ENCODE measurements around the gene COX8C. TPM values are rescaled to one million over a fixed set of nuclear protein-coding genes. Genes with fewer than 3 reads are reported as not detected.

Gene COX8C
- total RNA-seq, 1 experiment from 2014 or later, result not detected

DNA sequence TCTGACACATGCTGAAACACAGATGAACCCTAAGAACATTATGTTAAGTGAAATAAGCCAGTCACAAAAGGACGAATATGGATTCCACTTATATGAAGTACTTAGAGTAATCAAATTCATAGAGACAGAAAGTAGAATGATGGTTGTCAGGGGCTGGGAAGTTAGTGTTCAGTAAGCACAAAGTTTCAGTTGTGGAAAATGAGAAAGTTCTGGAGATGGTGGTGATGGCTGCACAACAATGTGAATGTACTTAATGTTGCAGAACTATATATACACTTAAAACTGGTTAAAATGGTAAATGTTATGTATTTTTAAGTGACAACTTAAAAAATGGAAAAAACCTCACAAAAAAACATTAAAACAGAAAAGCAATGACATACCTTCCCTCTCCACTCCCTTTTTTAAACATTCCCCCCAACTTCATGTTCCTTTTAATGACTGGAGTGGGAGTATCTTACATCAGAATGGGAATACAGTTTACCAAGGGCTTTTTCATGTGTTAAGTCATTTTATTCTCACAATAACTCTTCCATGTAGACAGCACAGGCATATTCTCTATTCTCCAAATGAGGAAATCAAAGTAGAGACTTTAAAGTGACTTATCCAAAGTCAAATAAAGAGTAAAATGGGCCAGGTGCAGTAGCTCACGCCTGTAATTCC lies 38.2 kb upstream of the COX8C start:
- ATAC-seq (no peak), DNase-seq (ENCODE audit: low read depth, low spot score) (no peak)
- in situ Hi-C loops (cut with HindIII; ENCODE audit: low pct_unique_long_range_greater_than_20kb, low sequenced_read_pairs) (no loop called here), intact Hi-C loops (cut with micrococcal nuclease; ENCODE audit: unreplicated experiment) (no loop called here)
- Histone ChIP-seq H3K4me1 (ENCODE audit: control insufficient read depth, insufficient read depth, low read length) (no peaks in the 10 kb centered on the region), H3K36me3 (ENCODE audit: control insufficient read depth, insufficient read depth, low read length) (no peaks in the 10 kb centered on the region), H3K9me3 (ENCODE audit: control insufficient read depth, insufficient read depth, low read depth, low read length) (no peaks in the 10 kb centered on the region), H3K27ac (ENCODE audit: low read length) (no peak overlapping the region), H3K4me3 (ENCODE audit: low read depth in 2 of 2, low read length in 2 of 2) (no peak overlapping the region), H3K27me3 (ENCODE audit: control insufficient read depth, insufficient read depth, low read length) (no peaks in the 10 kb centered on the region)
- TF ChIP-seq, protein P1, sequence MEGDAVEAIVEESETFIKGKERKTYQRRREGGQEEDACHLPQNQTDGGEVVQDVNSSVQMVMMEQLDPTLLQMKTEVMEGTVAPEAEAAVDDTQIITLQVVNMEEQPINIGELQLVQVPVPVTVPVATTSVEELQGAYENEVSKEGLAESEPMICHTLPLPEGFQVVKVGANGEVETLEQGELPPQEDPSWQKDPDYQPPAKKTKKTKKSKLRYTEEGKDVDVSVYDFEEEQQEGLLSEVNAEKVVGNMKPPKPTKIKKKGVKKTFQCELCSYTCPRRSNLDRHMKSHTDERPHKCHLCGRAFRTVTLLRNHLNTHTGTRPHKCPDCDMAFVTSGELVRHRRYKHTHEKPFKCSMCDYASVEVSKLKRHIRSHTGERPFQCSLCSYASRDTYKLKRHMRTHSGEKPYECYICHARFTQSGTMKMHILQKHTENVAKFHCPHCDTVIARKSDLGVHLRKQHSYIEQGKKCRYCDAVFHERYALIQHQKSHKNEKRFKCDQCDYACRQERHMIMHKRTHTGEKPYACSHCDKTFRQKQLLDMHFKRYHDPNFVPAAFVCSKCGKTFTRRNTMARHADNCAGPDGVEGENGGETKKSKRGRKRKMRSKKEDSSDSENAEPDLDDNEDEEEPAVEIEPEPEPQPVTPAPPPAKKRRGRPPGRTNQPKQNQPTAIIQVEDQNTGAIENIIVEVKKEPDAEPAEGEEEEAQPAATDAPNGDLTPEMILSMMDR (IDR thresholded peaks at IDR 0.05), result no peak
- no peak for TF ChIP-seq SIN3A (IDR thresholded peaks at IDR 0.05; ENCODE audit: borderline replicate concordance, insufficient read depth, low read depth, low read length)
- POLR2A ChIA-PET, result interaction anchor here (0.6 kb wide), 1 partner anchor 13 kb away, joined by 3 read pairs; no protein-coding TSS in a partner anchor
- CTCF ChIA-PET, result no interaction called here
- no TSS peak for BruUV-seq (replicated peaks)

DNA sequence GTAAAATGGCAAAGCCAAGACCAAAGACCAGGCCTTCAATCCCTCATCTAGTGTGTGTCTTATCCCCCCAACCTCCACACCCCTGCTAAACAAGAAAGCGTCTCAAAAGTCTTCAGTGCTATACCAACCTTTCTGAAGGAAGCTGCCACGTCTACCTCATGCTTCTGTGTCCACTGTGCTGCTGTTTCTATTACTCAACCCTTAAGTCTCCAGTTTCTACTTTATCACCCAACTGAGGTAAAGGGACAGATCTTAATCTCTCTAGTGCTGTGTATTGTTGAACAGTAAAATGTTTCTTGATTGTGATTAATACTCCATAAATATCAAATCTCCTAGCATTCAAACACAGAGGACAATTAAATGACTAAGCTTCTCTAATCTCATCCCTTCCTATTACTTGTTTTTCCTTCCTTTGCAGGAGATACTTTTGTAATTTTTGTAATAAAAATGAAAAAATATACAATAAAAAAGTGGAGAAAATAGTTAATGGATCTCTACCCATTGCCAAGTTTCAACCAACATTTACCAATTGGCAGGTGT lies 37.5 kb upstream of the COX8C start:
- TF ChIP-seq, protein P1 (IDR thresholded peaks at IDR 0.05), result no peak
- TF ChIP-seq POLR2AphosphoS5 (IDR thresholded peaks at IDR 0.05; ENCODE audit: low read depth, low read length) (no peak), SIN3A (IDR thresholded peaks at IDR 0.05; ENCODE audit: borderline replicate concordance, insufficient read depth, low read depth, low read length) (no peak), TCF7L2 (IDR thresholded peaks at IDR 0.05; ENCODE audit: low read depth, low read length) (no peak)
- TF ChIP-seq, protein P2, sequence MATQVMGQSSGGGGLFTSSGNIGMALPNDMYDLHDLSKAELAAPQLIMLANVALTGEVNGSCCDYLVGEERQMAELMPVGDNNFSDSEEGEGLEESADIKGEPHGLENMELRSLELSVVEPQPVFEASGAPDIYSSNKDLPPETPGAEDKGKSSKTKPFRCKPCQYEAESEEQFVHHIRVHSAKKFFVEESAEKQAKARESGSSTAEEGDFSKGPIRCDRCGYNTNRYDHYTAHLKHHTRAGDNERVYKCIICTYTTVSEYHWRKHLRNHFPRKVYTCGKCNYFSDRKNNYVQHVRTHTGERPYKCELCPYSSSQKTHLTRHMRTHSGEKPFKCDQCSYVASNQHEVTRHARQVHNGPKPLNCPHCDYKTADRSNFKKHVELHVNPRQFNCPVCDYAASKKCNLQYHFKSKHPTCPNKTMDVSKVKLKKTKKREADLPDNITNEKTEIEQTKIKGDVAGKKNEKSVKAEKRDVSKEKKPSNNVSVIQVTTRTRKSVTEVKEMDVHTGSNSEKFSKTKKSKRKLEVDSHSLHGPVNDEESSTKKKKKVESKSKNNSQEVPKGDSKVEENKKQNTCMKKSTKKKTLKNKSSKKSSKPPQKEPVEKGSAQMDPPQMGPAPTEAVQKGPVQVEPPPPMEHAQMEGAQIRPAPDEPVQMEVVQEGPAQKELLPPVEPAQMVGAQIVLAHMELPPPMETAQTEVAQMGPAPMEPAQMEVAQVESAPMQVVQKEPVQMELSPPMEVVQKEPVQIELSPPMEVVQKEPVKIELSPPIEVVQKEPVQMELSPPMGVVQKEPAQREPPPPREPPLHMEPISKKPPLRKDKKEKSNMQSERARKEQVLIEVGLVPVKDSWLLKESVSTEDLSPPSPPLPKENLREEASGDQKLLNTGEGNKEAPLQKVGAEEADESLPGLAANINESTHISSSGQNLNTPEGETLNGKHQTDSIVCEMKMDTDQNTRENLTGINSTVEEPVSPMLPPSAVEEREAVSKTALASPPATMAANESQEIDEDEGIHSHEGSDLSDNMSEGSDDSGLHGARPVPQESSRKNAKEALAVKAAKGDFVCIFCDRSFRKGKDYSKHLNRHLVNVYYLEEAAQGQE (IDR thresholded peaks at IDR 0.05; ENCODE audit: insufficient read depth in 1 of 2, low read depth in 2 of 2, low read length in 1 of 2), result no peak
- no peak for ATAC-seq
- no peak overlapping the region for H3K27ac ChIP-seq (ENCODE audit: low read length)
- H3K36me3 ChIP-seq (ENCODE audit: control insufficient read depth, insufficient read depth, low read length), result no peaks in the 10 kb centered on the region
- BruUV-seq (replicated peaks), result no TSS peak
- H3K9me3 ChIP-seq (ENCODE audit: control insufficient read depth, insufficient read depth, low read depth, low read length), result no peaks in the 10 kb centered on the region
- no peaks in the 10 kb centered on the region for H3K4me1 ChIP-seq (ENCODE audit: control insufficient read depth, insufficient read depth, low read length)
- intact Hi-C loops (cut with micrococcal nuclease; ENCODE audit: unreplicated experiment) (no loop called here), in situ Hi-C loops (cut with HindIII; ENCODE audit: low pct_unique_long_range_greater_than_20kb, low sequenced_read_pairs) (no loop called here)
- H3K27me3 ChIP-seq (ENCODE audit: control insufficient read depth, insufficient read depth, low read length), result no peaks in the 10 kb centered on the region
- POLR2A ChIA-PET, result interaction anchor here (0.6 kb wide), 1 partner anchor 12 kb away, joined by 3 read pairs; no protein-coding TSS in a partner anchor
- no peak for DNase-seq (ENCODE audit: low read depth, low spot score)
- CTCF ChIA-PET, result interaction anchor here (0.7 kb wide), 1 partner anchor 304 kb away, joined by 6 read pairs; no protein-coding TSS in a partner anchor
- H3K4me3 ChIP-seq (ENCODE audit: low read depth in 2 of 2, low read length in 2 of 2), result no peak overlapping the region
